Measurements from ENCODE around the gene SYN1.

Gene SYN1

DNA sequence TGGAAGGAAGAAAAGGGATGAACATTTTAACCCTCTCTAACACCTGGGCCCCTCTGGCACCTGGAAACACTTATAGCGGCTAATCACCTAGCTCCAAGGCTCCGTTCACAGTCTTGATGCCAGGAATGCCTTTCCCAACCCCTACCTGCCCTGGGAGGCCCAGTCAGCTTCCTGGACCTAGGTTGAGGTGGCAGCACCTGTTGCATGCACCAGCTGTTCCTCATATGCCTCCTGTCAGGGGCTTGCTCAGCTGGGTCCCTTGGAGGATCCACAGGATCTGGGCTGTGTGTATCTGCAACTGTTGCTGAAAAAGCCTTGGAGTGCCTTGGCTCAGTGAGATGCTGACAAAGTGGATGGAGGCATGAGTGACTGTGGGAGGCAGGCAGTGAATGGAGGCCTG is 5.7 kb upstream of the SYN1 start:
- no peak overlapping the region for H3K4me3 ChIP-seq (ENCODE audit: low read depth, low read length)
- TF ChIP-seq, protein P1, sequence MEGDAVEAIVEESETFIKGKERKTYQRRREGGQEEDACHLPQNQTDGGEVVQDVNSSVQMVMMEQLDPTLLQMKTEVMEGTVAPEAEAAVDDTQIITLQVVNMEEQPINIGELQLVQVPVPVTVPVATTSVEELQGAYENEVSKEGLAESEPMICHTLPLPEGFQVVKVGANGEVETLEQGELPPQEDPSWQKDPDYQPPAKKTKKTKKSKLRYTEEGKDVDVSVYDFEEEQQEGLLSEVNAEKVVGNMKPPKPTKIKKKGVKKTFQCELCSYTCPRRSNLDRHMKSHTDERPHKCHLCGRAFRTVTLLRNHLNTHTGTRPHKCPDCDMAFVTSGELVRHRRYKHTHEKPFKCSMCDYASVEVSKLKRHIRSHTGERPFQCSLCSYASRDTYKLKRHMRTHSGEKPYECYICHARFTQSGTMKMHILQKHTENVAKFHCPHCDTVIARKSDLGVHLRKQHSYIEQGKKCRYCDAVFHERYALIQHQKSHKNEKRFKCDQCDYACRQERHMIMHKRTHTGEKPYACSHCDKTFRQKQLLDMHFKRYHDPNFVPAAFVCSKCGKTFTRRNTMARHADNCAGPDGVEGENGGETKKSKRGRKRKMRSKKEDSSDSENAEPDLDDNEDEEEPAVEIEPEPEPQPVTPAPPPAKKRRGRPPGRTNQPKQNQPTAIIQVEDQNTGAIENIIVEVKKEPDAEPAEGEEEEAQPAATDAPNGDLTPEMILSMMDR (IDR thresholded peaks at IDR 0.05; ENCODE audit: low read depth, low read length, missing control alignments): no peak

DNA sequence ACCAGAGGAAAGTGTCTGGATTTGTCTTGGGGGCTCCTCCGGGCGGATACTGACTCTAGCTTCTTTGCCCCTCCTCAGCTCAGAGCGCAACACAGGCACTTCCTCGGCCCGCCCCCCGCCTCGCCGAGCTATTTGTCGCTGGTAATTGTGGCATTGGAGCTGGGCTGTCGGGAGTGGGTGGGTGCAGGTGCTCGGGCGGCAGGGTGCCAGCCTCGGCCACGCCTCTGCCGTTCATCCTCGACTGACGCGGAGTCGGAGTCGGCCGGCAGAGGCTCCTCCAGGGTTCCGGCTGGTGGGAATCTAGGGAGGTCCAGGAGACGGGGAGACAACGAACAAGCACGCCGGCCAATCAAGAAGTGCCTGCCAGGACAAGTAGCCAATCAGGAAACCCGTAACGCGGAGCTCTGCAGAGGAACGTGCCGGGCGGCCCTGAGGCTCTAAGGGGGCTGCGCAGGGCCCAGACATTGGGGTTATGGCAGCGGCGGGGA is 3.9 kb upstream of the SYN1 start:
- no peak overlapping the region for H3K4me3 ChIP-seq (ENCODE audit: low read depth, low read length)

More for the DNA sequence above, 5.7 kb upstream of the SYN1 start:
- DNase-seq (ENCODE audit: low read depth): no peak

GRCh38 chrX:47621851-47622250 is 2.2 kb upstream of the SYN1 start:
- no peak for DNase-seq (ENCODE audit: low read depth)
- no peak overlapping the region for H3K4me3 ChIP-seq (ENCODE audit: low read depth, low read length)
- TF ChIP-seq, protein P1 (IDR thresholded peaks at IDR 0.05; ENCODE audit: low read depth, low read length, missing control alignments): no peak

More for the DNA sequence above, 3.9 kb upstream of the SYN1 start:
- TF ChIP-seq, protein P1 (IDR thresholded peaks at IDR 0.05; ENCODE audit: low read depth, low read length, missing control alignments): no peak
- no peak for DNase-seq (ENCODE audit: low read depth)

- no peak overlapping the region for H3K4me3 ChIP-seq (ENCODE audit: low read depth, low read length)
- TF ChIP-seq, protein P1 (IDR thresholded peaks at IDR 0.05; ENCODE audit: low read depth, low read length, missing control alignments): no peak
Measured at GRCh38 chrX:47620303-47620685, 637 bp upstream of the SYN1 start.

GRCh38 chrX:47618923-47619485 is 653 bp downstream of the SYN1 start:
- no peak overlapping the region; the same call in none of the 2 replicates for H3K4me3 ChIP-seq (ENCODE audit: low read depth, low read length)
- TF ChIP-seq, protein P1 (IDR thresholded peaks at IDR 0.05; ENCODE audit: low read depth, low read length, missing control alignments): no peak
- no peak for DNase-seq (ENCODE audit: low read depth)

More at GRCh38 chrX:47620303-47620685, 637 bp upstream of the SYN1 start:
- no peak for DNase-seq (ENCODE audit: low read depth)

- no peak overlapping the region for H3K4me3 ChIP-seq (ENCODE audit: low read depth, low read length)
- TF ChIP-seq, protein P1 (IDR thresholded peaks at IDR 0.05; ENCODE audit: low read depth, low read length, missing control alignments): no peak
- no peak for DNase-seq (ENCODE audit: low read depth)
Measured at GRCh38 chrX:47614618-47615017, 5.0 kb downstream of the SYN1 start.

DNA sequence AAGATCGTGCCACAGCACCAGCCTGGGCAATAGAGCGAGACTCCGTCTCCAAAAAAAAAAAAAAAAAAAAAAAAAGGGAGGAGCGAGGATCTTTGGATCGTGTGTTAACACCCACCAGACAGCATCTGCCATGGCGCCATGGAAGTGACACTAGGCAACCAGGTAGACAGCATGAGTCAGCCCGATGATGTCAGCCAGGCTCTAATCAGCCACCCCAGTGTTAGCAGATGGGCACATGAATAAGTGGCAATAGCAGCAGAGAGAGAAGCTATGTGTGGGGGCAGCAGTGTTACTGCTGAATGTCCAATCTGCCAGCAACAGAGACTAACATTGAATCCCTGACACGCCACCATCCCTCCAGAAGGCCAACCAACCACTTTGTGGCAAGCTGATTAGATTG is 6.6 kb downstream of the SYN1 start:
- H3K4me3 ChIP-seq (ENCODE audit: low read depth, low read length): no peak overlapping the region
- TF ChIP-seq, protein P1 (IDR thresholded peaks at IDR 0.05; ENCODE audit: low read depth, low read length, missing control alignments): no peak
- no peak for DNase-seq (ENCODE audit: low read depth)

Measured in GM12864 (cell line).